ENCODE measurements around the gene UBAP1. TPM values are rescaled to one million over a fixed set of nuclear protein-coding genes. Genes with fewer than 3 reads are reported as not detected.
"Not testable (repeated sequence)": the region's sequence is repeated elsewhere in the genome, so short reads cannot be mapped to it uniquely, and the experiment has no call there.

Gene UBAP1
- total RNA-seq, 1 donor from 2014 or later, result 28.4 TPM

- Mint-ChIP-seq H3K27ac (ENCODE audit: unreplicated experiment) (peak overlapping the region; percentile 16), H3K4me1 (ENCODE audit: low read depth, unreplicated experiment) (peaks cover 10% of the 10 kb centered on the region), H3K9me3 (ENCODE audit: unreplicated experiment) (no peaks in the 10 kb centered on the region), H3K27me3 (ENCODE audit: unreplicated experiment) (no peaks in the 10 kb centered on the region), H3K4me3 (ENCODE audit: unreplicated experiment) (no peak overlapping the region), H3K36me3 (ENCODE audit: unreplicated experiment) (no peaks in the 10 kb centered on the region)
- DNase-seq, result no peak
- TF ChIP-seq CTCF (IDR thresholded peaks at IDR 0.05; ENCODE audit: partially characterized antibody, unreplicated experiment), result no peak
Observed at GRCh38 chr9:34240006-34240405, 61.2 kb downstream of the UBAP1 start.

GRCh38 chr9:34242830-34243229, 64.0 kb downstream of the UBAP1 start:
- no peak overlapping the region for H3K27ac Mint-ChIP-seq (ENCODE audit: unreplicated experiment)

GRCh38 chr9:34245212-34245611, 66.4 kb downstream of the UBAP1 start:
- H3K36me3 Mint-ChIP-seq (ENCODE audit: unreplicated experiment); DNase-seq; H3K27ac Mint-ChIP-seq (ENCODE audit: unreplicated experiment); H3K27me3 Mint-ChIP-seq (ENCODE audit: unreplicated experiment); H3K9me3 Mint-ChIP-seq (ENCODE audit: unreplicated experiment); H3K4me3 Mint-ChIP-seq (ENCODE audit: unreplicated experiment): not testable (repeated sequence)
- H3K4me1 Mint-ChIP-seq (ENCODE audit: low read depth, unreplicated experiment), result peaks cover 16% of the 10 kb centered on the region

More at GRCh38 chr9:34242830-34243229, 64.0 kb downstream of the UBAP1 start:
- no peak for TF ChIP-seq CTCF (IDR thresholded peaks at IDR 0.05; ENCODE audit: partially characterized antibody, unreplicated experiment)
- DNase-seq, result no peak
- Mint-ChIP-seq H3K9me3 (ENCODE audit: unreplicated experiment) (no peaks in the 10 kb centered on the region), H3K27me3 (ENCODE audit: unreplicated experiment) (no peaks in the 10 kb centered on the region), H3K4me3 (ENCODE audit: unreplicated experiment) (no peak overlapping the region), H3K36me3 (ENCODE audit: unreplicated experiment) (no peaks in the 10 kb centered on the region), H3K4me1 (ENCODE audit: low read depth, unreplicated experiment) (peaks cover 16% of the 10 kb centered on the region)

- no peak overlapping the region for H3K27ac Mint-ChIP-seq (ENCODE audit: unreplicated experiment)
- H3K36me3 Mint-ChIP-seq (ENCODE audit: unreplicated experiment), result peaks cover 4% of the 10 kb centered on the region
- H3K4me1 Mint-ChIP-seq (ENCODE audit: low read depth, unreplicated experiment), result peaks cover 8% of the 10 kb centered on the region
- H3K4me3 Mint-ChIP-seq (ENCODE audit: unreplicated experiment), result no peak overlapping the region
- DNase-seq, result no peak
- TF ChIP-seq CTCF (IDR thresholded peaks at IDR 0.05; ENCODE audit: partially characterized antibody, unreplicated experiment), result no peak
- no peaks in the 10 kb centered on the region for H3K27me3 Mint-ChIP-seq (ENCODE audit: unreplicated experiment)
- H3K9me3 Mint-ChIP-seq (ENCODE audit: unreplicated experiment), result no peaks in the 10 kb centered on the region
Observed at GRCh38 chr9:34246453-34246852, 67.6 kb downstream of the UBAP1 start.

- not testable (repeated sequence) for H3K9me3 Mint-ChIP-seq (ENCODE audit: unreplicated experiment); H3K36me3 Mint-ChIP-seq (ENCODE audit: unreplicated experiment); H3K4me3 Mint-ChIP-seq (ENCODE audit: unreplicated experiment); DNase-seq; H3K27me3 Mint-ChIP-seq (ENCODE audit: unreplicated experiment); H3K27ac Mint-ChIP-seq (ENCODE audit: unreplicated experiment); H3K4me1 Mint-ChIP-seq (ENCODE audit: low read depth, unreplicated experiment)
Observed at GRCh38 chr9:34247782-34248181, 68.9 kb downstream of the UBAP1 start.

GRCh38 chr9:34249274-34249673, 70.4 kb downstream of the UBAP1 start:
- Mint-ChIP-seq H3K4me1 (ENCODE audit: low read depth, unreplicated experiment) (peaks cover 12% of the 10 kb centered on the region), H3K36me3 (ENCODE audit: unreplicated experiment) (peaks cover 4% of the 10 kb centered on the region), H3K27ac (ENCODE audit: unreplicated experiment) (no peak overlapping the region), H3K9me3 (ENCODE audit: unreplicated experiment) (no peaks in the 10 kb centered on the region), H3K4me3 (ENCODE audit: unreplicated experiment) (no peak overlapping the region), H3K27me3 (ENCODE audit: unreplicated experiment) (no peaks in the 10 kb centered on the region)
- DNase-seq, result no peak
- no peak for TF ChIP-seq CTCF (IDR thresholded peaks at IDR 0.05; ENCODE audit: partially characterized antibody, unreplicated experiment)
